Fibroblast of mammary gland (primary cell): ENCODE data around the gene KCNMA1.
A peak's percentile ranks its signal among the peaks of the same experiment; 100 is the strongest.

Experiments
- DNase-seq: peaks from one replicate; pipeline ENCODE4 v3.0.0-alpha.2; 2010; ENCODE audit warnings: low read depth
- H3K4me3 ChIP-seq: 2 replicates; pipeline ENCODE4 v1.5.1; 2011; ENCODE audit warnings: low read depth, mild to moderate bottlenecking, low read length, moderate library complexity; ENCODE audit not compliant: control insufficient read depth
- CTCF ChIP-seq: conservative IDR thresholded peaks from 2 replicates; pipeline ENCODE4 v1.5.1; 2011; ENCODE audit warnings: low read depth, low read length, inconsistent platforms; ENCODE audit not compliant: control insufficient read depth, insufficient read depth

Gene KCNMA1

GRCh38 chr10:77020426-77021040 lies 617.1 kb downstream of the KCNMA1 start:
- H3K4me3 ChIP-seq = no peak overlapping the region
- no peak for DNase-seq
- no peak for TF ChIP-seq CTCF

GRCh38 chr10:77016855-77017254 lies 620.8 kb downstream of the KCNMA1 start:
- H3K4me3 ChIP-seq = no peak overlapping the region
- no peak for DNase-seq
- TF ChIP-seq CTCF = no peak

- DNase-seq = peak; percentile 41
- H3K4me3 ChIP-seq = no peak overlapping the region
- TF ChIP-seq CTCF = no peak
Observed at GRCh38 chr10:77016278-77016815, 621.3 kb downstream of the KCNMA1 start.

GRCh38 chr10:77015360-77015759 lies 622.2 kb downstream of the KCNMA1 start:
- H3K4me3 ChIP-seq = no peak overlapping the region
- DNase-seq = no peak
- no peak for TF ChIP-seq CTCF

DNA sequence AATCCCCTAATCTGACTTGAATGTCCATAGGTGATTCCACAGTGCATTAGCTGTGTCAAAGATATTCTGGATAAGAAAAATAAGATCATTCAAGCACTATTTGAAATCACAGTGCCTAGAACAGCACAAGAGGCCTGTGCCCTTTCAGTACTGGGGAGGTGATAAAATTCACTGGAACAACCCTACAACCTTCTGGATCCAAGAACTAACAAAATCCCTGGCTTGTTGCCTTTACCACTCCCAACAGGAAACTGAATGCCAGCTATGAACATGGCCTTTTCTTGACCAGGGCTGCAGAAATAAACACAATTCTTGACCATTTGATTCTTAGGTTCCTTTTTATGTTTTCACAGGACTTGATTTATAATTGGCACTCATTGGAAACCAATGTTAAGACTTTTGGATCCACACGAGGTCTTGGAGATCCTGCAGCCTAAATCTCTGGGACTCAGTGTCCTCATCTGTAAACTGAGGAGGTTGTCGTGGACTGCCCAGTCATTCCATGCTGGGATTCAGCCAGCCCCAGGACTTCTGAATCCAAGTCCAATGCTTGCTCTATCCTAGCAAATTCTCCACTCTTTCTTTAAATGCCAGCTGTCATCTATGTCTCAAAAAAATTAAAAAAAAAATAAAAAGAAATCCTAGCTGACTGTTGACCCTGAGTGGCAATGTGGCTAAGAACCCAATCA lies 624.7 kb downstream of the KCNMA1 start:
- no peak for TF ChIP-seq CTCF
- no peak overlapping the region for H3K4me3 ChIP-seq
- DNase-seq = no peak

DNA sequence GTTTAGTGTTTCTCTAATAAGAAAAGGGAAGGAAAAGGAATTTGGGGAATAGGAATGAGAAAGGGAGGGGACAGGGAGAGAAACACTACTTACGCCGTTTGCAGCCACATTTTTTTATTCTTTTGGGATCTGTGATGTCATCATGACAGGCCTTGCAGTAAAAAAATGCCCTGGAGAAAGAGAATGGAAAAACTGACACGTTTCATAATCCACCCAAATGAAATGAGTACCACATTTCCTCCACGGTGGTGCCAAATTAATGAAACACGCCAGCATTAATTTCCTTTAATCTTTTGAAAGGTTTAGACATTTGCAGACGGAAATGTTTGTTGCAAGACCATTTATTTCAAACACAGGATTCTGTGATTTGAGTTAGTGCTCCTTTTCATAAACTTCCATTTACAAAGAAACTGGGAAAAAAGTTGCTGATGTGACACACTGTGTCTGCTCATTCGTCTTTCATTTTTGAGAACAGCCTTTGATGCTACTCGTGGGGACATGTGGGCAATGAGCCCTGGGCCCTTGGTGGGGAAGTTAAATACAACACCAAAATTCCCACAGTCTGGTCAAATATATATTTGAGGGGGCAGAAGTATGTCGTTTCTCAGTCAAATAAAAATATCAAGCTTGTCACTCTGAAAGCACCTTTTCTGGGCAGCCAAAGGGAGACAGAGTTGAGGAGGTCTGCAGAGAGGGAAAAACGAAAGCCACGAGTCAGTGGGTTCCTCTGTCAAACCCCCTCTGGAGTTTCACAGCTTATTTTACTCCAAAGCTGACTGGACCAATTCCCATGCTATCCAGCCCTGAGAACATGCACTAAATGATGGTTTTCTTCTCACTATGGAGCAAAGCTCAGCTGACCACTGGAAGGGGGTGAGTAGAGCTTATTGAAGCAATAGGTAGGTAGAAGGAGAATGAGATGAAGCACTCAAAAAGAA lies 625.5 kb downstream of the KCNMA1 start:
- no peak overlapping the region for H3K4me3 ChIP-seq
- no peak for TF ChIP-seq CTCF
- DNase-seq = peak; percentile 73
